Prostate gland (tissue), 2 donors: Measurements from ENCODE around the gene TSSK3.

Source experiments
- CTCF ChIP-seq, 4 experiments: fragments of 200-600 bp in 2 of 4; fragments of 450-650 bp in 2 of 4; sonication (generic) in 2 of 4; IDR thresholded peaks; 1 replicate in 3 of 4; 2 replicates in 1 of 4; pipeline ENCODE4 v1.5.1; 2016 to 2019; ENCODE audit warnings: antibody characterized with exemption in 4 of 4, mild to moderate bottlenecking in 2 of 4, moderate library complexity in 2 of 4
- POLR2A ChIP-seq: fragments of 450-650 bp; IDR thresholded peaks from one replicate; pipeline ENCODE4 v1.6.1; 2016; ENCODE audit warnings: antibody characterized with exemption, mild to moderate bottlenecking
- POLR2AphosphoS5 ChIP-seq: sonication (generic); formaldehyde crosslinking; IDR thresholded peaks from one replicate; pipeline ENCODE4 v1.6.1; 2017; ENCODE audit warnings: antibody characterized with exemption

- TF ChIP-seq CTCF (IDR thresholded peaks at IDR 0.05), result no peak
- no peak for TF ChIP-seq POLR2A
- no peak for TF ChIP-seq POLR2AphosphoS5
These were observed 2.5 kb downstream of the TSSK3 start for GRCh38 chr1:32364836-32365235.
